GM21786 (cell line): ENCODE data around the gene CSTF1.

ENCODE experiments used
- ATAC-seq: cut with Tn5 transposase; IDR thresholded peaks from one replicate; pipeline ENCODE4 v1.9.1; 2021; ENCODE audit not compliant: unreplicated experiment

The CSTF1 gene

GRCh38 chr20:56449459-56449858 lies 57.0 kb downstream of the CSTF1 start:
- ATAC-seq, result no peak

GRCh38 chr20:56451056-56451765 lies 58.8 kb downstream of the CSTF1 start:
- no peak for ATAC-seq

GRCh38 chr20:56453352-56453751 lies 60.9 kb downstream of the CSTF1 start:
- peak; percentile 70 for ATAC-seq

GRCh38 chr20:56454754-56455153 lies 62.3 kb downstream of the CSTF1 start:
- ATAC-seq, result no peak
